B cell (primary cell): ENCODE data around the gene DIP2B. TPM values are rescaled to one million over a fixed set of nuclear protein-coding genes. Genes with fewer than 3 reads are reported as not detected.

ENCODE experiments used
- ATAC-seq: fragments of 200-7000 bp; cut with Tn5 transposase; one replicate; pipeline ENCODE4 v1.10.0; 2021; ENCODE audit warnings: low read depth, mild to moderate bottlenecking, moderate number of reproducible peaks, moderate library complexity
- CTCF ChIA-PET: fragments of 350-600 bp; sonication (Branson Sonifier 250); formaldehyde crosslinking; loops from one replicate; lab custom pipeline; 2021; ENCODE audit warnings: antibody characterized with exemption, inconsistent platforms; lab: Charles Lee
- POLR2A ChIA-PET: fragments of 350-600 bp; sonication (Branson Sonifier 250); formaldehyde crosslinking; loops from one replicate; lab custom pipeline; 2021; ENCODE audit warnings: antibody characterized with exemption; lab: Charles Lee
- DNase-seq: peaks from one replicate; pipeline ENCODE4 v3.0.0; 2013
- H2AFZ ChIP-seq: 2 replicates; pipeline ENCODE4 v1.6.1; 2012; ENCODE audit warnings: mild to moderate bottlenecking, low read depth, low read length; ENCODE audit not compliant: insufficient read depth, poor library complexity, severe bottlenecking
- H3K27ac ChIP-seq, 2 donors: 1 replicate in 1 of 2; 2 replicates in 1 of 2; pipeline ENCODE4 v1.5.1; 2012 to 2013; ENCODE audit warnings: low read length in 2 of 2, mild to moderate bottlenecking in 2 of 2, moderate library complexity in 1 of 2
- H3K27me3 ChIP-seq, 4 experiments: fragments of 200-600 bp in 1 of 4; sonication (generic) in 1 of 4; replicated peaks in 1 of 4; 1 replicate in 2 of 4; 2 replicates in 2 of 4; pipeline versions ENCODE4 v1.6.1 to v1.7.0; 2013 to 2016; ENCODE audit warnings: low read length in 3 of 4, mild to moderate bottlenecking in 2 of 4, mixed read lengths in 1 of 4, moderate library complexity in 1 of 4; ENCODE audit not compliant: insufficient read depth in 4 of 4, control insufficient read depth in 3 of 4; ENCODE audit errors: control extremely low read depth in 1 of 4
- H3K36me3 ChIP-seq, 2 experiments: replicated peaks in 1 of 2; 1 replicate in 1 of 2; 2 replicates in 1 of 2; pipeline versions ENCODE4 v1.6.1 to v1.7.1; 2013; ENCODE audit warnings: low read length in 1 of 2; ENCODE audit not compliant: insufficient read depth in 2 of 2, control insufficient read depth in 1 of 2; ENCODE audit errors: control extremely low read depth in 1 of 2, extremely low read depth in 1 of 2
- H3K4me1 ChIP-seq, 2 donors: fragments of 200-600 bp in 1 of 2; sonication (generic) in 1 of 2; 1 replicate in 1 of 2; 2 replicates in 1 of 2; pipeline versions ENCODE4 v1.5.1 to v1.6.1; 2013 to 2017; ENCODE audit warnings: low read length in 2 of 2; ENCODE audit not compliant: control insufficient read depth in 2 of 2, insufficient read depth in 2 of 2
- H3K4me2 ChIP-seq: replicated peaks from 2 replicates; pipeline ENCODE3; 2012; ENCODE audit warnings: mild to moderate bottlenecking, low read depth, low read length; ENCODE audit not compliant: poor library complexity, severe bottlenecking
- H3K4me3 ChIP-seq, 5 experiments: fragments of 200-600 bp in 1 of 5; sonication (generic) in 1 of 5; 1 replicate in 3 of 5; 2 replicates in 2 of 5; pipeline versions ENCODE4 v1.5.1 to v1.7.0; 2011 to 2016; ENCODE audit warnings: low read length in 4 of 5, mild to moderate bottlenecking in 4 of 5, low read depth in 2 of 5, control low read depth in 1 of 5, moderate library complexity in 1 of 5; ENCODE audit not compliant: insufficient read depth in 1 of 5; ENCODE audit errors: control extremely low read depth in 1 of 5, extremely low read depth in 1 of 5
- H3K79me2 ChIP-seq: fragments of 200-600 bp; sonication (generic); one replicate; pipeline ENCODE4 v1.6.0; 2016; ENCODE audit warnings: low read length; ENCODE audit not compliant: control insufficient read depth, insufficient read depth
- H3K9ac ChIP-seq: fragments of 200-600 bp; sonication (generic); 2 replicates; pipeline ENCODE4 v1.6.1; 2017; ENCODE audit warnings: mild to moderate bottlenecking, low read length, moderate library complexity
- H3K9me3 ChIP-seq, 3 donors: one replicate each; pipeline versions ENCODE4 v1.6.1 to v1.7.1; 2013; ENCODE audit warnings: low read length in 2 of 3; ENCODE audit not compliant: control insufficient read depth in 2 of 3, insufficient read depth in 1 of 3; ENCODE audit errors: control extremely low read depth in 1 of 3
- H4K20me1 ChIP-seq: 2 replicates; pipeline ENCODE4 v1.6.0; 2012; ENCODE audit warnings: mild to moderate bottlenecking, low read length; ENCODE audit not compliant: insufficient read depth, control insufficient read depth, poor library complexity, severe bottlenecking
- H3K27ac Mint-ChIP-seq: one replicate; pipeline ENCODE4 v1.8.0; 2021; ENCODE audit warnings: mixed read lengths
- H3K27me3 Mint-ChIP-seq: one replicate; pipeline ENCODE4 v1.8.0; 2021; ENCODE audit warnings: mixed read lengths
- H3K4me1 Mint-ChIP-seq: one replicate; pipeline ENCODE4 v1.8.0; 2021; ENCODE audit warnings: mixed read lengths
- H3K4me3 Mint-ChIP-seq: one replicate; pipeline ENCODE4 v1.8.0; 2021; ENCODE audit warnings: mixed read lengths
- H3K9me3 Mint-ChIP-seq: one replicate; pipeline ENCODE4 v1.8.0; 2022; ENCODE audit warnings: mixed read lengths; ENCODE audit not compliant: insufficient read depth
- CTCF ChIP-seq: fragments of 200-600 bp; IDR thresholded peaks from one replicate; pipeline ENCODE4 v1.8.0; 2022; ENCODE audit warnings: antibody characterized with exemption, mild to moderate bottlenecking
- EZH2 ChIP-seq: IDR thresholded peaks from 2 replicates; pipeline ENCODE4 v1.6.1; 2012; ENCODE audit warnings: borderline replicate concordance, low read depth, mild to moderate bottlenecking, moderate library complexity, low read length; ENCODE audit not compliant: insufficient read depth, poor library complexity, severe bottlenecking
- WGBS: methylation state at CpG from one replicate; pipeline ENCODE4 v1.1.5; 2013; ENCODE audit warnings: missing lambda C conversion rate; ENCODE audit not compliant: insufficient coverage; 5-methylcytosine and 5-hydroxymethylcytosine counted together
- intact Hi-C: fragments of 100-400 bp; cut with micrococcal nuclease; formaldehyde crosslinking; loops from one replicate; pipeline ENCODE4 v1.10.0; 2022
- polyA plus RNA-seq: library from polyadenylated mRNA; depleted of rRNA; stranded (reverse); fragments of >200 nt; gene quantifications from 2 replicates; pipeline ENCODE4 v1.2.3, GENCODE V29; 2012
- total RNA-seq, 2 donors: library from RNA; stranded (reverse); fragments of 120-200 nt in 1 of 2; gene quantifications; 1 replicate in 1 of 2; 2 replicates in 1 of 2; pipeline versions ENCODE4 v1.2.3 to v1.2.4, GENCODE V29; 2013 to 2022

Gene DIP2B
- total and polyA plus RNA-seq, 2 donors (not counting 1 experiment from before 2014, with no cell fraction given), result 16.4 to 38.8 TPM

GRCh38 chr12:50620978-50621360 lies 116.2 kb downstream of the DIP2B start:
- CTCF ChIA-PET, result interaction anchor here (1.3 to 2.0 kb wide), 2 partner anchors 17 to 116 kb away, joined by 3 to 10 read pairs; partner anchors contain the start of gene DIP2B
- H3K9me3 ChIP-seq, result no peaks in the 10 kb centered on the region
- no peak for TF ChIP-seq CTCF
- no peak for TF ChIP-seq EZH2
- intact Hi-C loops, result loop anchor here (10.0 kb wide), 1 partner anchor 46 kb away; no protein-coding TSS in a partner anchor
- 92% methylated on average over 1 of the region's 1 CpG for WGBS
- POLR2A ChIA-PET, result no interaction called here
- H3K4me2 ChIP-seq, result peak overlapping the region; percentile 8
- no peak overlapping the region for H3K9ac ChIP-seq
- H3K79me2 ChIP-seq, result peaks cover 99% of the 10 kb centered on the region
- peaks cover 77% of the 10 kb centered on the region for H4K20me1 ChIP-seq
- H3K4me3 Mint-ChIP-seq, result no peak overlapping the region
- H3K4me1 Mint-ChIP-seq, result peaks cover 64% of the 10 kb centered on the region
- H3K27me3 ChIP-seq, result no peaks in the 10 kb centered on the region
- H3K27me3 Mint-ChIP-seq, result no peaks in the 10 kb centered on the region
- peak overlapping the region in 1 of 2 donors; percentile 70 for H3K27ac ChIP-seq
- H2AFZ ChIP-seq, result no peak overlapping the region
- no peaks in the 10 kb centered on the region for H3K36me3 ChIP-seq
- no peak overlapping the region for H3K4me3 ChIP-seq
- H3K4me1 ChIP-seq, result peaks cover 32 to 36% of the 10 kb centered on the region in 2 donors
- ATAC-seq, result no peak
- DNase-seq, result no peak
- no peaks in the 10 kb centered on the region for H3K9me3 Mint-ChIP-seq
- H3K27ac Mint-ChIP-seq, result peak overlapping the region; percentile 62

DNA sequence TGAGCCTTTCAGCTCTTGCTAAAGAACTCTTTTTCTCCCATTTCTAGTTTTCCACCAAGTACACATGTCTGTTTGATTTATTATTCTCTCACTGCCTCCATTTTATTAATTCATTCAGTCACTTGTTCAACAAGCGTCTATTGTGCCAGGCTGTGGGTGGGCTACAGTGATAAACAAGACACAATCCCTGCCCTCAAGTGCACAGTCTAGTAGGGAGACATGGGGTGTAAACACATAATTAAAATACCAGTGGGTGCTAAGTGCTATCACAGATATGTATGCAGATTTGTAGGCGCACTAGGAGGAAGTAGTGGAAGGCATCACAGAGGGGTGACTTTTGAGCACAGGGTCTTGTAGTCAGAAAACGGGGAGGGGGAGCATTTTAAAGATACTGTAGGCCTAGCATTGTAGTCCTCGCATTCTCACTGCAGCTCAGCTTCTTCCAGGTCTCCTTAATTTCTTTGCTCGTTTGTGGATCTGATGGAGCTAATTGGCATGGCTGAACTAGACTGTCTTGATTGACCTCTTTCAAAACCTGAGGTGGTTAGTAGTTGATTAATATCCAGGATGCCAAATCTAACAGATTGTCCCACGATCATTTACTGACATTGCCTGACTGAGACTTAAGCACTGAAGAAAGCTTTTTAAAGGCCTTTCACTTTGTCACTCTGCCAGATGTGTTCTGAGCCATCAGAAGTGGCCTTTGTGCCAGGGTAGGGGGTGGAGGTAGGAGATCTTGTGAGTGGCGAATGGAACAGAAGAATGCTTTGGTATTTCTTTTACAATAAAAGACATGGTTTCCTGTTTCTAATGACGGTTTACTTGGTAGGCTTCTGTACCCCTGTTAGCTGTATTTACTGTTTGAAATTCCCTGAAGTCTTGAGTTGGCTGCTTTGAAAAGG lies 116.9 kb downstream of the DIP2B start:
- ChIA-PET POLR2A (no interaction called here), CTCF (interaction anchor here (1.2 to 2.0 kb wide), 3 partner anchors 16 to 117 kb away, joined by 3 to 10 read pairs (median 3); partner anchors contain the start of gene DIP2B)
- Histone ChIP-seq H2AFZ (no peak overlapping the region), H3K27ac (peak overlapping the region in 1 of 2 donors; percentile 70), H3K9ac (no peak overlapping the region), H3K4me2 (peak overlapping the region; percentile 16), H4K20me1 (peaks cover 74% of the 10 kb centered on the region), H3K27me3 (no peaks in the 10 kb centered on the region), H3K4me3 (no peak overlapping the region), H3K4me1 (peaks cover 38 to 43% of the 10 kb centered on the region in 2 donors), H3K36me3 (peaks cover 0 to 5% of the 10 kb centered on the region in 2 experiments), H3K79me2 (peaks cover 94% of the 10 kb centered on the region), H3K9me3 (no peaks in the 10 kb centered on the region)
- TF ChIP-seq EZH2 (no peak), CTCF (no peak)
- no peaks in the 10 kb centered on the region for H3K9me3 Mint-ChIP-seq
- DNase-seq (no peak), ATAC-seq (no peak)
- no peaks in the 10 kb centered on the region for H3K27me3 Mint-ChIP-seq
- WGBS, result 81% methylated on average over 4 of the region's 8 CpGs
- H3K27ac Mint-ChIP-seq, result peak overlapping the region; percentile 62
- intact Hi-C loops, result loop anchor here (10.0 kb wide), 1 partner anchor 47 kb away; no protein-coding TSS in a partner anchor
- H3K4me3 Mint-ChIP-seq, result peak overlapping the region; percentile 8
- H3K4me1 Mint-ChIP-seq, result peaks cover 64% of the 10 kb centered on the region
